ENCODE measurements around the gene KRT6A.

GRCh38 chr12:52438305-52439301, 54.5 kb downstream of the KRT6A start:
- no peak for TF ChIP-seq CTCF (conservative IDR thresholded peaks at IDR 0.05)
- no peak for TF ChIP-seq ZFX (IDR thresholded peaks at IDR 0.05)
